ENCODE measurements around the gene SPTBN1.

- TF ChIP-seq CTCF (IDR thresholded peaks at IDR 0.05) (no peak), POLR2A (IDR thresholded peaks at IDR 0.05) (no peak)
Measured at GRCh38 chr2:54672590-54673456, 216.7 kb downstream of the SPTBN1 start.
